Measurements from ENCODE around the gene RNF113A.
"Not testable (repeated sequence)": the region's sequence is repeated elsewhere in the genome, so short reads cannot be mapped to it uniquely, and the experiment has no call there.

RNF113A gene

DNA sequence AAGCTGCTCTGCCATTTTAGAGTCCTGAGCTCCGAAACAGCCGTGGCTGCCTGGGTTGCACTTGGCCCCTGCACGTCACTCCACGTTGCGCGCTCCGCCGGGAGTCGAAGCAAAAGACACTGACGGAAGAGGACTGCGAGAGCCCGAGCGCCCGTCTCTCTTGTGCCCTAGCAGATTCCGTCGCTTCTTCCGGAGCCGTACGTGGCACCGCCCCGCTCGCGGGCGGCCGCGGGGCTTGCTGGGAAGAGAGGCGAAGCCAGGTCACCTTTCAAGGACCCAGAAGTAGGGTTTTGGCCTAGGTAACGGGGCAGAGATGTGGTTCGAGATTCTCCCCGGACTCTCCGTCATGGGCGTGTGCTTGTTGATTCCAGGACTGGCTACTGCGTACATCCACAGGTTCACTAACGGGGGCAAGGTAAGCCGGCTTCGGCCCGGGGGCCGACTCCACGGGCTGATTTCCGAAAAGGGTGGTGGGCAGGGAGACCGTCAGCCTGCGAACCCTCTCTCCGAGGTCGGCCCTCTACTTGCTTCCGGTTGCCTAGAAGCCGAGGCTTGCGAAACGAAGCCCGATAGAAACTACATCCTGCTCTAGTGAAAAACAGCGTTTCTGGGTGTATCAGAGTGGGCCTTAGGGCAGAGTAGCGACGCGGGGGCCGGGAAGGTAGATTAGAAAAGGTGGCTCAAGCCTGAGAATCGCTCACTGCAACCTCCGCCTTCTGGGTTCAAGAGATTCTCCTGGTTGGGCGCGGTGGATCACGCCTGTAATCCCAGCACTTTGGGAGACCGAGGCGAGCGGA is at the start of gene RNF113A, which contains the start of gene NDUFA1:
TSS of gene RNF113A (minus strand) at position 135 of the 797 bp plus-strand sequence. CDS start at position 15, 120 bp downstream.
TSS of gene NDUFA1 (plus strand) at position 234 of the 797 bp plus-strand sequence. CDS start at position 314, 80 bp downstream.
- DNase-seq = peak; percentile 48

DNA sequence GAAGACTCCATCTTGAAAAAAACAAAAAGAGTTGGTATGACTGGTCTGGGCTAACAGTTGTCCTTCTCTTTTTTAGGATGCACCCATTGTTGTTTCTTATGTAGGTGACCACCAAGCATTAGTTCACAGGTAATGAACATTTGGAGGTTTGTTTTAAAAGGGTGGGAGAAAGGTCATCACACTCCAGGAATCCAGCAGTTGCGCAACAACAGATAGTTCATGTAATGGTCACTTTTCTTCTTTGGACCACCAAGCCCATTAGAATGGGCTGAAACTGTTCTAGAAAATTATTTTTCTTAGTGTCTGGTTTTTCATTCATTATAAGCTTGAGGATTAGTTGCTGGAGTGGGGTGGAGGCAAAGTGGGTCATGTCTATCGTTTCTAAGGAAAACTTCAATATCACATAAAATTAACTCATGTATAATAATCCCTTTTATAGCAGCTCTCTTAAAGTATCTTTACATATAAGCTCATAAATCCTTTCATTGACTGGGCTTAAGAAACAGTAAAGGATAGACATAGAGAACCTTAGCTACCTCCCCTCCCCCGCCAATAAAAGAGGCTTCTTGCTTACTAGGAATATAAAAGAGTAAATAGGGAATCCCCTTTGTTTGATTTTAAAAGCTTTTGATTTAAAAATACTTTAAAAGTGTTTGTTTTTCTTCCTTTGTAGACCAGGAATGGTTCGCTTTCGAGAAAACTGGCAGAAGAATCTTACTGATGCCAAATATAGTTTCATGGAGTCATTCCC is 48.5 kb upstream of the RNF113A start:
- DNase-seq = no peak

DNA sequence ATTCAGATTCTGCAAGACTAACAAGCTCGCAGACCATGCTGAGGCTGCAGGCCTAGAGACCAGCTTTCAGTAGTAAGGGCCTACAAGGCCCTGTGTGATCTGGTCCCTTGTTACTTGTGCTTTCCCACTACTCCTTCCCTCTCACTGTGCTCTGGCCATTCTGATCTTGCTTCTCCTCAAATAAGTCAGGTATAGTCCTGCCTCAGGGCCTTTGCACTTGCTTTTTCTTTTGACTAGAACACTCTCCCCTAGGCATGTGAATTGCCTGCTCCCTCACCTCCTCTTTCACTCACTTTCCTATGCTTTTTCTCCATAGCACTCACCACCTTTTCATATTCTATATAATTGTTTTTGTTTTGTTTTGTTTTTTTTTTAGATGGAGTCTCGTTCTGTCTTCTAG is 46.3 kb upstream of the RNF113A start:
- no peak for DNase-seq

DNA sequence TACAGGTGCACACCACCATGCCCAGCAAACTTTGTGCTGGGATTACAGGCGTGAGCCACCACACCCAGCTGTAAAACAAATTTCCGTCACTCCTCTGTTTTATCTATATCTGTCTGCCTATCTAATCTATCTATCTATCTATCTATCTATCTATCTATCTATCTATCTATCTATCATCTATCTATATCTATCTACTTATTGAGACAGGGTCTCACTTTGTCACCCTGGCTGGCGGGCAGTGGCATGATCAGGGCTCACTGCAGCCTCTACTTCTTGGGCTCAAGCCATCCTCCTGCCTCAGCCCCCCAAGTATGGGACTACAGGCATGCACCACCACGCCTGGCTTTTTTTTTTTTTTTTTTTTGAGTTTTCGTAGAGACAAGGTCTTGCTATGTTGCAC is 44.8 kb upstream of the RNF113A start:
- no peak for DNase-seq

DNA sequence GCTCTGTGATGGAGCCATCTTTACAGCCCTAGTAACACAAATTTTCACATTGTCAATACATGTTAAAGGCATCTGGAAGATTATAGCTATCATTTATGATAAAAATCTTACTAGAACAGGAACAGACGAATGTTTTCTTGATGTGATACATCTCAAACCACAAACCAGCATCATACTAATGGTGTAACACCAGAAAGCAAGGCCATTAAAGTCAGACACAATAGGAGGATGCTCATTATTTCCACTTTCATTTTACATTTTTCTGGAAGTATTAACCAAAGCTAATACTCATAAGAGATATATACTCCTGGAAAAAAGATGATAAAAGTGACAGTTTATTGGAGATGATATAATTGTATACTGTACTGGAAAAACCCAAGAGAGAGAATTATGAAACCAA is 29.4 kb upstream of the RNF113A start:
- no peak for DNase-seq

DNA sequence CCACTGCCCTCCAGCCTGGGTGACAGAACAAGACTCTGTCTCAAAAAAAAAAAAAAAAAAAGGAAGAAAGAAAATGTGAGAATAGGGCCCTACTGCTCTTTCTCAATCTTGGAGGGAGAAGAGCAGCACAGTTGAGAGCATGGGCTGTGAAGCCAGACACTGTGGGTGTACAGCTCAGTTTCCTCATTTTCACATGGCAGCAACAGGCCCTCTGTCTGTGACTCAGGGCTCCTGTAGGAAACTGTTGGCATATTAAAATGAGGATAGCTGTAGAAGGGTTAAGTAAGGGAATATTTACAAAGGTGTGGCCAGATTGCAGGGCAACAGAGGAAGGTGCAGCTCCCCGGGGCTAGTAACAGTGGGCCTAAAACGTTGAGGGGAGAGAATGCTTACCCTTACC is 27.6 kb upstream of the RNF113A start:
- DNase-seq = no peak

DNA sequence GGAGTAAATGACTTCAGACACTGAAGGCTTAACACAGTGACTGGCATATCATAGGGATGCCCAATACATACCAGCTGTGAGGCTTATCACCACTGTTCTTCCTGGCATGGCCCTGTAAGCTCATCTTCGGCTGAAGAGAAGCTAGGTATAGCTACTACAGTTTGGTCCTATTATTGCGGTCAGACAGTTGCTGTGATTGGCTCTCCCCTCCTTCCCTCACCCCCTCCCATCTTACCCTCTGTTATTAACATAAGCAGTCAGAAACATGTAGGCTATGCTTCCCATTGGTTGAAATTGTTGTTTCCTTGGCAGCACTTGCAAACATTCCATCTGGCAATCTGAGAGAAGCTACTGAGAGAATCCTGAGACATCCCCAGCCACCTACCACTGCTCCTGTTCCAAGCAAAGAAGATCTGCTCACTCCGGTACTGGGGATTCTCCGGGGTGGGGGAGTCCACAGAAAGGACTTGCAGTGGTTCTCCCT is 24.4 kb upstream of the RNF113A start, which contains the start of gene AKAP14:
TSS of gene AKAP14 (plus strand) at position 51 of the 484 bp plus-strand sequence. CDS start 7,331 bp downstream, outside the sequence.
- peak; percentile 34 for DNase-seq

DNA sequence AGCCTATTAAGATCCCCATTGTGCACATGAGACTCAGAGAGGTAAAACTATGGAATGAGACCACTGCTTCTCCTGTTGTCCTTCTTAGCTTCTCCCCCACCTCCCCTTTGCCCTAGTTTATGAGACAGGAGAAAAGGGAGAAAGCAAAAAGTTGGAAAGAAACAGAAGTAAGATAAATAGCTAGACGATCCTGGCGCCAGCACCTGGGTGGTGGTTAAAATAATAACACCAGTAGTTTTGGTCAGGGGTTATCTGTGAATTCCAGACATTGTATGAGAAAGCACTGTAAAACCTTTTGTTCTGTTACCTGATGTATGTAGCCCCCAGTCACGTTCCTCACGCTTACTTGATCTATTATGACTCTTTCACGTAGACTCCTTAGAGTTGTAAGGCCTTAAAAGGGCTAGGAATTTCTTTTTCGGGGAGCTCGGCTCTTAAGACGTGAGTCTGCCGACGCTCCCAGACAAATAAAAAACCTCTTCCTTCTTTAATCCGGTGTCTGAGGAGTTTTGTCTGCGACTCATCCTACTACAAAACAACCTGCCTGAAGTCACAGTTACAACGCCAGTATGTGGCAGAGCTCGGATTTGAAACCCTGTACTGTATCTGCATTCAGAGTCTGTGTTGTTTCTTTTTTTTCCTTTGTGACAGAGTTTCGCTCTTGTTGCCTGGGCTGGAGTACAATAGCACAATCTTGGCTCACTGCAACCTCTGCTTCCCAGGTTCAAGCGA is 20.6 kb upstream of the RNF113A start:
- DNase-seq = not testable (repeated sequence)

DNA sequence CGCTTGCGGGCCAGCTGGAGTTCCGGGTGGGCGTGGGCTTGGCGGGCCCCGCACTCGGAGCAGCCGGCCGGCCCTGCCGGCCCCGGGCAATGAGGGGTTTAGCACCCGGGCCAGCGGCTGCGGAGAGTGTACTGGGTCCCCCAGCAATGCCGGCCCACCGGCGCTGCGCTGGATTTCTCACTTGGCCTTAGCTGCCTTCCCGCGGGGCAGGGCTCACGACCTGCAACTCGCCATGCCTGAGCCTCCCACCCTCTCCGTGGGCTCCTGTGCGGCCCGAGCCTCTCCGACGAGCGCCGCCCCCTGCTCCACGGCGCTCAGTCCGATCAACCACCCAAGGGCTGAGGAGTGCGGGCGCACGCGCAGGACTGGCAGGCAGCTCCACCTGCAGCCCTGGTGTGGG is 19.1 kb upstream of the RNF113A start:
- not testable (repeated sequence) for DNase-seq

DNA sequence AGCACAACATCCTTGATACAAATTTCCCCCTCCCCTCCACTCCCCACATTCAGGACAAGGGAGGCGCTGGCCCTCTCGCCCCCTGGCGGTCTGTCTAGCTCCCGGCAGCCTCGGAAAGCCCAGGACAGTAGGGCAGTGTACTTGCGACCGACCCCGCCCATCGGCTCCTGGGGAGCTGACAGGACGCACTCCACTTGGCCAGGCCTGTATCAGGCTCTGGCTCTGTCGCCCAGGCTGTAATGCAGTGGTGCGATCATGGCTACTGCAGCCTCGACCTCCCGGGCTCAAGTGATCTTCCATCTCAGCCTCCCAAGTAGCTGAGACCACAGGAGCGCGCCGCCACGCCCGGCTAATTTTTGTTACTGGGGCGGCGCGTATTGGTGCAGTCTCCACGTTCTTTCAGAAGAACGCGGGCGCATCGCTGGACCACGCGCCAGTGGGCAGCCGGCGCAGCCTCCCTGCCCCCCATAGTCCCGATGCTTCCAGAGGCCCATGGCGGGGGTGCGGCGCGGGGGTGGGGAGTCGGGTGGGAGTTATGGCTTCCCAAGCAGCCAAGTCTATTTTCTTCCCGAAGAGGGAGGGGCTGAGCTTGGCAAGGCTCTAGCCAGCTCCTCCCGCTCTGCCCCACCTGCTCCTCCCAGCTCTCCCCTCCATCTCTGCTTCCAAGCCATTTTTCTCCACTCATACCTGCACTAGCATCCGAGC is 16.3 kb upstream of the RNF113A start:
- DNase-seq = peak; percentile 21

DNA sequence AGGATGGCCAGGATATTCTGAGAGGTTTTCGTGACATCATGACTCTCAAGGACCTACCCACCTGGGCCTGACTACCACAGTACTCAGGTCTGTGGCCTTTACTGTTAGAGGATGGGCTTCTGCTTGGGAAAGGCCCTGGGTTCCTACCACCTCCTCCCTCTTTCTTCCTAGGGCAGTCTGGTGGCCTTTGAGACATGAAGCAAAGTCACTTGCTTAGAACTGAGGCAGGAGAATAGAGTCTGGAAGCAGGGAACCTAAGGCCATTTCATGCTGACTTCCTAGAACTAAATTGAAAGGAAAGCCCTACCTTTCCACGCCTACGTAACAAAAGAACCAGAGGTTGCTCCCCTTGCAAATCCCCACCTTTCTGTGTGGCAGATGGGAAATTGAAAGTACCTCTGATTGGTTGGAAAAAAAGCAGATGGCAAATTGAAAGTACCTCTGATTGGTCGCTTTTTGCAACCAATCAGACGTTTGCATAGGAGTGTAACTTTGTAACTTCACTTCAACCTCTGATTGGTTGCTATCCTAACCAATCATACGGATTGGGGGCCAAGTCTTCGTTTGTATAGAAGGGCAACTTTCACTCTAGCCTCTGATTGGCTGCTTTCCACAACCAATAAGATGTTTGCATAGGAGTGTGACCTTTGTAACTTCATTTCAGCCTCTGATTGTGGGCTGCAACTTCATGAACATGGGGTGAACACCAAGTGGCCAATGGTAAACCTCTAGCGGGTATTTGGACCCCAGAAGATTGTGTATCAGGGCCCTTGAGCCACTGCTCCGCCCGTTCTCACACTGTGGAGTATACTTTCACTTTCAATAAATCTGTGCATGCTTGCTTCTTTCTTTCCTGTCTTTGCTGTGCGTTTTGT is 14.3 kb upstream of the RNF113A start:
- DNase-seq = no peak

DNA sequence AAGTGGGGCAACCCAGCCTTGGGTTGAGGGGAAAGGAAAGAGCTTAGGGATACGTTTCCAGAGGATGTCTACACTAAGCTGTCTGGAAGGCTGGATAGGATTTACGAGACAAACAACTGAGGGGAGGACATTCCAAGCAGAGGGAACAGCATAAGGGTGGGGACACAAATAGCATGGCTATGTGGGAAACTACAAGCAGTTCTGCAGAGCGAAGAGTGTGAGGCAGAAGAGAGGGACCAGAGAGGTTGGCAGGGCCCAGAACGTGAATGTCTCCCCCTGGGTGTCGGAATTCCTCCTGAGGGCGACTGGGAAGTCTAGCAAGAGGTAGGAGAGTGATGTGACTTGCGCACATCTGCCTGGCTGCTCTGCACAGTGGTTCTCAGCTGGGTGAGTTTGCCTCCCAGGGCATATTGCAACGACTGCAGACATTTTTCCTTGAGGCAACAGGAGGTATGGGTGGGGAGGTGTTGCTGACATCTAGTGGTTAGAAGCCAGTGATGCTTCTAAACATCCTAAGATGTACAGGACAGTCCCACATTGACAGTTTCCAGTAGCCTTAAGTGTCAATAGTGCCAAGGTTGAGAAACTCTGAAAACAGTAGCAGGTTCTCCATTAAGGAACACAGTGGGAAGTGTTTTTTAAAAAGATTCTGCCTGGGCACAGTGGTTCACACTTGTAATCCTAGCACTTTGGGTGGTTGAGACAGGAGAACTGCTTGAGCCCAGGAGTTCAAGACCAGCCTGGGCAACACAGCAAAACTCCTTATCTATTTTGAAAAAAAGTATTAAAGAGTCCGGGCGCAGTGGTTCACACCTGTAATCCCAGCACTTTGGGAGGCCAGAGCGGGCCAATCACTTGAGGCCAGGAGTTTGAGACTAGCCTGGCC is 9.3 kb upstream of the RNF113A start:
- peak; percentile 40 for DNase-seq

DNA sequence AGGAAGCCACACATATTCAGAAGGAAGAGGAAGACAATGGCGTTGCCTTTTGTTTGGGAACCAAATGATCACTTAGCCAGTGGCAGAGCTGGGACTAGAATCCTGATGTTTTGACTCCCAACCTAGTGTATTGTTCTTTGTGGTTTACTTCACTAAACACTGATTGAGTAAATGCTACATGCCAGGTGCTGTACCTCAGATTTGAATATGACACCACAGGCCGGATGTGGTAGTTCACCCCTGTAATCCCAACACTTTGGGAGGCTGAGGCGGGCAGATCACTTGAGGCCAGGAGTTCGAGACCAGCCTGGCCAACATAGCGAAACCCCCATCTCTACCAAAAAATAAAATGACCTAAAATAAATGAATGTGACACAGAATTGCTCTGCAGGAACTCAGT is 8.5 kb upstream of the RNF113A start:
- DNase-seq = no peak

DNA sequence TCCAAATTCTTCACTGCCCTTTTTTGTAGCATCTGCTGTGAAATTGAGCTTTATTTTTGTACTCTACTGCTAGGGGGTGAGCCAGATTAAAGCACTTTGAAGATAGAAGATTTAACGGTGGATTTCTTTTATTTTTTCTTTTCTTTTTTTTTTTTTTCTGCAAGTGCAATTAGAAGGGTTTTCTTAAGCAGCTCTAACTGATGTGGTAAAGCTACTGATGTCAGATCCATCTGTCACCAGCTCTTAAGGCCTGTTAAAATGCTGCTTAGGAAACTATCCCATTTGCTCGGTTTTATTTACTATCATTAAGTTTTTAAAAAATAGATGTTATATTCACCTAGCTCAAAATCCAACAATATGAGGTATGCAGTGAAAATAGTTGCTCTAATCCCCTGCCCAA is 7.2 kb upstream of the RNF113A start:
- DNase-seq = no peak

DNA sequence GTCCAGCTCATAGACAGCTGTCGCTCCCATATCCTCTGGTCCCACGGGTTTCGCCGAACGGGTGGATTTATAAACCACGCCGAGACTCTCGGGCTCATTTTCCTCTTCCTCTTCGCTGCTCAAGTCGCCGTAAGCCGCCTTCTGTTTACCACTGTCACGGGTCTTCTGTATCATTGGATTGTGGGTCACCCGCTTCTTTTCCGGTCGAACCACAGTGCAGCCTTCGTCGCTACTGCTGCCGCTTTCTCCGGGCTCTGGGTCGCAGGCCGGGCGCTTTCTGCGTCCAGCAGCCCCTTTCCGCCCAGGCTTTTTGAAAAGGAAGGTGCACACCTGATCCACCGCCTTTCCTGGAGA is 311 bp downstream of the RNF113A start:
- no peak for DNase-seq

DNA sequence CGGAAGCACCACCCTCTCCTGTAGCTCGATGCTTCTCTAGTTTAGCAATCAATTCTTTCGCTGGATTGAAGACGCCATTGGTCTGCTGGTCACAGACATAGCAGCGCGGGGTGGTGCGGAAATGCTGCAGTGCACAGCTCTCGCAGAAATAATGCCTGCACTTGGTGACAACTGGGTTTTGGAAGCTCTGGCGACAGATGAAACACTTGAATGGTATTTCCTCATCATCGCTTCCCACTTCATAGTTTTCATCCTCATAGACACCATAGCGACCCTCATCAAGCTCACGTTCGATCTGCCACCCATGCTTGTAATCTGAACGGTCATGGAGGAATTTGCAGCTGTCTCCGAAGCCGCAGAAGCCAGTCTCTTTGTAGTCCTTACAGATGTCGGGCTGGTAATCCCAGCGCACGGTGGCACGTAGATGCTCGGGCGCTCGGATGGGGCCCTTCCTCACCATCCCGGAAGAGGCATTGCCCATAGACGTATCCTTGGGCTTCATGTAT is 854 bp downstream of the RNF113A start:
- DNase-seq = no peak

DNA sequence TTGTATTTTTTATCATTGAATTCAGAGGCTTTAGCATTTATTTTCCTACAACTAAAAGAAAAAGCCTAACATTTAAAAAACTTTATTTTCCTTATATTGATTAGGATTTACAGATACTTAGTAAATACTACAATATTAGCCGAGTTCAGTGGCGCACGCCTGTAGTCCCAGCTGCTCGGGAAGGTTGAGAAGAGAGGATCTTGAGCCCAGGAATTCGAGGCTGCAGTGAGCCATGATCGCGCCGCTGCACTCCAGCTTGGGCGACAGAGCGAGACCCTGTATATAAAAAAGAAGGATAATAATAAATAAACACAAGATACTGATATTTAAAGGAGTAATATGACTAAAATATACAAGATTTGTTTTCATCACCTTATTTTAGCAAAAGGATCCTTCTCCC is 18.1 kb downstream of the RNF113A start:
- DNase-seq = no peak

DNA sequence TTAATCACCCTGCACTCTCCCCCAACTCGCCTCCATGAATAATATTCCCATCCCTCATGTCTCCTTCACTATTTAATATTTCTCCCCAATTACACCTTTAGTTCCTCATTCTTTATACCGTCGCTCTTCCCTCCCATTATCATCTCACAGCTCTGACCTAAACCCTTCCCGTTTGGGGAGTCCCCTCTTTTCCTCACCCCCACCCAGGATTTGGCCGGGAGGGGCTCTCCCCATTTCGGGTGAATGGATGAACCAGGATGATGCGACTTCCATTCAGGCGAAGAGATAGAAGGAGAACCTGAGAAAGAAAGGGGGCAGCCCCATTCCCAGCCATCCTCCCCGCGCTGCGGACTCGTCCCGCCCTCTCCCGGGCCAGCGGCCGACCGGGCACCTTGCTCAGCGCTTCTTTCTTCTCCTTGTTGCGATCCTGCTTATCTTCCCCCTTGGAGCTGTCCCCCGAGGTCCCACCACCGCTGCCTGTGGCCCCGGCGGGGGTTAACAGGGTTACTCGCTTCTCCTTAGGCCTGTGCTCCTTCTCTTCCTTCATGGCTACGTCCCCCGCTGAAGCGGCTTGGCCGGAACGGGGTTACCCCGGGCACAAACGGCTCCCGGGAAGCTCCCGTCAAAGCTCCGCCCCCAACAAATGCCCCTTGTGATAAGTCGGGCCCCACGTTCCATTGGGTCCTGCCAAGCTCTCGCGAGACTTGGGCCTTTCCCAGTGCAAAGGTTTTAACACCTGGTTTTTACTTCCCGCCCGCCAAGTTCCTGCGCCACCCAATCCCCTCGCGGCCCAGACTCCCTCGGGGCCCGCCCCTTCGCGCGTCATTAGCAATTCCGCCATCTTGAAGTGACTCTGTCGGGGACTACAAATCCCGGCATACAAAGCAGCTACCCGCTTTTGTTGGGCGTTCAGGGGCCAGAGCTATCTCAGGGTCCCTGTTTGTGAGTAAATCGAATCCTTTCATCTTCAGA is 18.9 kb downstream of the RNF113A start, which contains the start of gene UPF3B:
TSS of gene UPF3B (minus strand) at position 582 of the 972 bp plus-strand sequence. CDS start at position 547, 35 bp downstream.
- DNase-seq = peak; percentile 98

DNA sequence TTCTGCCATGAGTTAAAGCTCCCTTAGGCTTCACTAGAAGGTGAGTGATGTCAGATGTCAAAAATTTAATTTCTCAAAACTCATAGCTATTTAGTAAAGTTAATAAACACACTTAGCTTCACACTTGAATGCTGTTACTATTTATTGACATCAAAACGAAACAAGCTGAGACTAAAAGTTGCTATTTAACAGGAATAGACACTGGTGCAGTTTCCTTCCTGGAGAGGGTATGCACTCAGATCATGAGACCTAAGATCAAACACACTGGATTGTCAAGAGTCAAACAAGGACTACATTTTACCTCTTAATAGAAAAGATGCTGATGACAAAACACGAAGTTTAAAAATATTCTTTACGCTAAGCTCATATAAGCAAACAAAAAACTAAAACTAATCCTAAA is 37.6 kb downstream of the RNF113A start:
- DNase-seq = no peak

Measured in DMS 273 treated with DMSO at 0.1 percent for 48 hours (cell line).